NCI-H146 treated with DMSO at 0.1 percent for 48 hours (cell line): ENCODE data around the gene LRCH1.

Experiments used
- DNase-seq: peaks from one replicate; lab custom pipeline; 2025; ENCODE audit not compliant: unreplicated experiment; lab: John Stamatoyannopoulos, UW

The LRCH1 gene

GRCh38 chr13:46663206-46664037 is 110.5 kb downstream of the LRCH1 start:
- DNase-seq = no peak

GRCh38 chr13:46664195-46664594 is 111.2 kb downstream of the LRCH1 start:
- DNase-seq = no peak

- DNase-seq = no peak
Measured at GRCh38 chr13:46665248-46665632, 112.3 kb downstream of the LRCH1 start.

GRCh38 chr13:46665633-46666482 is 112.9 kb downstream of the LRCH1 start:
- no peak for DNase-seq

- peak; percentile 10 for DNase-seq
Measured at GRCh38 chr13:46666727-46667456, 113.9 kb downstream of the LRCH1 start.

GRCh38 chr13:46667687-46668281 is 114.8 kb downstream of the LRCH1 start:
- no peak for DNase-seq

- DNase-seq = no peak
Measured at GRCh38 chr13:46668302-46668720, 115.3 kb downstream of the LRCH1 start.

- no peak for DNase-seq
Measured at GRCh38 chr13:46668931-46669525, 116.1 kb downstream of the LRCH1 start.

GRCh38 chr13:46672338-46673090 is 119.5 kb downstream of the LRCH1 start:
- DNase-seq = no peak

GRCh38 chr13:46675016-46675415 is 122.0 kb downstream of the LRCH1 start:
- DNase-seq = peak; percentile 84

- no peak for DNase-seq
Measured at GRCh38 chr13:46676378-46676725, 123.4 kb downstream of the LRCH1 start.

GRCh38 chr13:46679369-46680120 is 126.6 kb downstream of the LRCH1 start:
- no peak for DNase-seq

GRCh38 chr13:46682015-46682414 is 129.0 kb downstream of the LRCH1 start:
- DNase-seq = no peak

- no peak for DNase-seq
Measured at GRCh38 chr13:46682707-46683106, 129.7 kb downstream of the LRCH1 start.

- no peak for DNase-seq
Measured at GRCh38 chr13:46683676-46684260, 130.8 kb downstream of the LRCH1 start.

- no peak for DNase-seq
Measured at GRCh38 chr13:46684287-46685001, 131.5 kb downstream of the LRCH1 start.

GRCh38 chr13:46685006-46685730 is 132.2 kb downstream of the LRCH1 start:
- no peak for DNase-seq

- no peak for DNase-seq
Measured at GRCh38 chr13:46686171-46686570, 133.2 kb downstream of the LRCH1 start.
